Measurements from ENCODE around the gene STPG1. TPM values are rescaled to one million over a fixed set of nuclear protein-coding genes. Genes with fewer than 3 reads are reported as not detected.

Gene STPG1
- polyA plus RNA-seq, 1 donor, result 5.7 TPM

DNA sequence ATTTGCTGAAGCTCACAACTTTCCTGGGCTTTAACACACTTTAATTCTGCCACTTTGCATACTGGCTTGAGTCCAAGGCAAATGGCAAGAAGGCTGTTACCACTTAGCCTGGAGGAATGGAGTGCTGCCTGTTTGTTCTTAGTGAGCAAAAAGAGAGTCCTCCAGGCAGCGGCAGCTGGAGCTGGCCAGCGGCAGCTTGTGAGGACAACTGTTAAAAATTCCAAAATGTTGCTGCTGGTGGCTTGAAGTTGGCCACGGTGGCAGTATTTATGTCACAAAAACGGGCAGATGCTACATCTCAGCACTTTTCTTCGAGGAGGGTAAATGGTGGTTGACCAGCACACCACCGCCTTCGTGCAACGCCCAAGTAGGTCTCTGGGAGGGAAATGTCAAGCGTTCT is 27.3 kb downstream of the STPG1 start:
- no peak overlapping the region for H3K27ac ChIP-seq (ENCODE audit: low read length)
- H3K4me3 ChIP-seq (ENCODE audit: low read length), result no peak overlapping the region
- no CpG with 5 or more reads among the region's 9 CpGs for WGBS (ENCODE audit: insufficient coverage, low lambda C conversion rate)
- H3K36me3 ChIP-seq (ENCODE audit: control insufficient read depth, insufficient read depth, low read length), result peaks cover 5% of the 10 kb centered on the region
- no peaks in the 10 kb centered on the region for H3K27me3 ChIP-seq (ENCODE audit: control insufficient read depth, insufficient read depth, low read length)
- H3K9me3 ChIP-seq (ENCODE audit: control insufficient read depth, low read depth, low read length), result no peaks in the 10 kb centered on the region
- no peak for DNase-seq
- H3K4me1 ChIP-seq (ENCODE audit: control insufficient read depth, insufficient read depth, low read length), result no peaks in the 10 kb centered on the region

DNA sequence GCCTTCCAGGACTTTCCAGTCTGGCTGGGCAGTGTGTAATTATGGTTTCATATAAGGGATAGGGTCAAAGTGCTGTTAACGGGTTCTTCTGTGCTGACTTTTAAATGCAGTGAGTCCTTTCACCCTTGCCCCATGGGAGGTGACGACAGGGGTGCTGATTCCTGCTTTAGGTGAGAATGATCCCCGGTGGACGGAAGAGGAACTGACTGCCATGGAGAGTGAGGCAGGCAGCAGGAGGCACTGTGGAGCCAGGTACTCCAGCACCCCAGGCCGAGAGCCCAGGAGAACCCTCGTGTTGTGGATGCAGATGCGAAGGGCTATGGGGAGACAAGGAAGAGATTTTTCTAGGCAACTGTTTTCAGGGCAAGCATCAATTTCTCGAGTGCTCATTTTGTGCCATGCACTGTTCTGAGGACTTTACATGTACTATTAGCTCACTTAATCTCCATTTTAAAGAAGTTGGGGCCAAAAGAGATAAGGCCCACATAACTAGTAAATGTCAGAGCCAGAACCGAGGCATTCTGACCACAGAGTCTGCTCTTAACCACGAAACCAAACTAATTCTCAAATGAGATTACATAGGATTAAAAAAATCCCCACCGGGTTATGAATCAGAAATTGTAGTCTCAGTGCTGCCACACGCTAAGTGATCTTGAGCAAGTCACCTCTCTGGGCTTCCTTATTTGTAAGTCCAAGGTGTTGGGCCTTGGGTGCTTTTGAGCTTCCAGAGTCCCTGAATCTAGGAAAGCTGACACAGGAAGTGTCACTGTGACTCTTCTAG is 28.2 kb downstream of the STPG1 start:
- Histone ChIP-seq H3K27me3 (ENCODE audit: control insufficient read depth, insufficient read depth, low read length) (no peaks in the 10 kb centered on the region), H3K36me3 (ENCODE audit: control insufficient read depth, insufficient read depth, low read length) (peaks cover 5% of the 10 kb centered on the region), H3K27ac (ENCODE audit: low read length) (no peak overlapping the region), H3K4me3 (ENCODE audit: low read length) (no peak overlapping the region), H3K9me3 (ENCODE audit: control insufficient read depth, low read depth, low read length) (no peaks in the 10 kb centered on the region), H3K4me1 (ENCODE audit: control insufficient read depth, insufficient read depth, low read length) (no peaks in the 10 kb centered on the region)
- WGBS (ENCODE audit: insufficient coverage, low lambda C conversion rate), result 100% methylated on average over 3 of the region's 12 CpGs
- DNase-seq, result no peak

DNA sequence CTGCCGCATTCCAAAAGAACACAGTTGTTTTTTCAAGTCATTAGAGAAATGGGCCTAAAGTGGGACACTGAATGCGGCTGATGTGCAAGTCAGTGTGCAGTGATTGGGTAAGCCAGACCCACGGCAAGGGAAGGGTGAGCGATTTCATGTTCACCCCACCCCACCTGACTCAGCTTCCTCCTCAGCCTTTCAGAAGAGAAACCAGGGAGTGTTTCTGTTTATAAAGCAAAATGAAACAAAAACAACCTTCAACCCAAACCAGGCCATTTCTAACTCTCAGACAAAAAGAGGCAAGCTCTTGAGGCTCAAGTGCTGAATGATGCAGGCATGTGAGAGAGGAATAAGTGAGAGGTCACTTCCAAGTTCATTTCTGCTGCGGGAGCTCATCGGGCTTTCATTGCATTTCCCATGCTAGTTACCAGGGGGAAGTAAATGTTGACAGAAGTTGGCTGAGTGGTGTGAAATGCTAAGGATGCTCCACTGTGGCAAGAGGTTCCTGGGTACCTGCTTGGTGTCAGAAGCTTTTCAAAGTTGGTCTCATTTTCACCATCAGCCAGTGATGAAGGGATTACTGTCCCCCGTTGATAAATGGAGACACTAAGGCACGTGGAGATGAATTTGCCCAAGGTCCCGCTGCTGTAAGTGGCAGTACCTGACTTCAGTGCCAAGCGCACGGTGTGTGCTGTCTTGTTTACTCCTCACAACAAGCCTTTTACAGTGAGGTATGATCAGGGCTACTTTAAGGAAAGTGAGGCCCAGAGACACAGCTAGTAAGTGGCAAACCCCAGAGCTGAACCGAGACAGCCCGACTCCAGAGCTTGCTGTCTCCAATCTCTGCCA is 29.1 kb downstream of the STPG1 start:
- DNase-seq, result no peak
- Histone ChIP-seq H3K9me3 (ENCODE audit: control insufficient read depth, low read depth, low read length) (no peaks in the 10 kb centered on the region), H3K4me3 (ENCODE audit: low read length) (no peak overlapping the region), H3K27me3 (ENCODE audit: control insufficient read depth, insufficient read depth, low read length) (no peaks in the 10 kb centered on the region), H3K36me3 (ENCODE audit: control insufficient read depth, insufficient read depth, low read length) (peaks cover 5% of the 10 kb centered on the region), H3K27ac (ENCODE audit: low read length) (no peak overlapping the region), H3K4me1 (ENCODE audit: control insufficient read depth, insufficient read depth, low read length) (no peaks in the 10 kb centered on the region)
- no CpG with 5 or more reads among the region's 13 CpGs for WGBS (ENCODE audit: insufficient coverage, low lambda C conversion rate)

DNA sequence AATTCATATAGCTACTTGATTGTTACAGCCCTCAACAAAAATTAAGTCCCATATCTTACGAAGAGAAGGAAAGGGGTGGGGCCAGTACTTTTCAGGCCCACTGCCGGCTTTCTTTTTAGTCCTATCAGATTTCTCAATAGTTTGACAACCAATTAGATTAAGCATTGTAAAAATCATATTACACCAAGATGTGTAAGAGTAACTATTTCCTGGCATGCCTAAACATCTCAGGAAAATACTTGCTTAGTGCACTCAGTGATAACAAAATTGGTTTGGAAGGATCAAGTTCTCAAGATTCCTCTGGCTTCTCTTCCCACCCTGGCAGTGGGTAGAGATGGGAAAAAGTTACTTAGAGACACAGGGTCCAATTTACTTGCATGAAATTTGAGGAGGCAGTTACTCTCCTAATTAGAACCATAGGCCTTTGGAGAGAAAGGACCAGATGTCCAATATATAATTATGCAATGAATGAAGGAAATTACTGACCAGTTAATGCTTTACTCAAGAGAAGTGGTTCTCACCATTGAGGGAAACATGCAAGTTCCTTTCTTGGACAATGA is 30.1 kb downstream of the STPG1 start:
- Histone ChIP-seq H3K27me3 (ENCODE audit: control insufficient read depth, insufficient read depth, low read length) (no peaks in the 10 kb centered on the region), H3K9me3 (ENCODE audit: control insufficient read depth, low read depth, low read length) (no peaks in the 10 kb centered on the region), H3K4me3 (ENCODE audit: low read length) (no peak overlapping the region), H3K36me3 (ENCODE audit: control insufficient read depth, insufficient read depth, low read length) (peaks cover 7% of the 10 kb centered on the region), H3K27ac (ENCODE audit: low read length) (no peak overlapping the region), H3K4me1 (ENCODE audit: control insufficient read depth, insufficient read depth, low read length) (no peaks in the 10 kb centered on the region)
- no CpG with 5 or more reads among the region's 2 CpGs for WGBS (ENCODE audit: insufficient coverage, low lambda C conversion rate)
- DNase-seq, result no peak

DNA sequence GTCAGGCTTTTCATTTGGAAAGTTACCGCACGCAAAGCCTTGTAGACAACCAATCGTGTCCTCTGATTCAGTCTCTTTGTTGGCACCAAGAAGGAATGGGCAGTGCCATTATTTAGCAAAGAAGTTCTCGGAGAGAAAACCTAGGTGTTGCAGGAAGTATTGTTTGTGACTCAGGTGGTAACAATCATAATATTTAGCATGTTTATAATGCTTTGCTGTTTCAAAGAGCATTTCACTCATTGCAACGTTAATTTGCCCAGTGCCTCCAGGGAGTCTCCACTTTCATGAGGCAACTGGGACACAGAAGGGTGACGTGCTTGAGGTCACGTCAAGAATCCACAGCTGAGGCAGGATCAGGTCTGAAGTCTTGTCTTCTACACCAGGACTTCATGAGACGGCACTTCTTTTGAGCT is 31.4 kb downstream of the STPG1 start:
- H3K9me3 ChIP-seq (ENCODE audit: control insufficient read depth, low read depth, low read length), result no peaks in the 10 kb centered on the region
- H3K4me3 ChIP-seq (ENCODE audit: low read length), result no peak overlapping the region
- WGBS (ENCODE audit: insufficient coverage, low lambda C conversion rate), result 100% methylated on average over 1 of the region's 8 CpGs
- no peaks in the 10 kb centered on the region for H3K27me3 ChIP-seq (ENCODE audit: control insufficient read depth, insufficient read depth, low read length)
- no peak overlapping the region for H3K27ac ChIP-seq (ENCODE audit: low read length)
- H3K4me1 ChIP-seq (ENCODE audit: control insufficient read depth, insufficient read depth, low read length), result no peaks in the 10 kb centered on the region
- DNase-seq, result no peak
- peaks cover 10% of the 10 kb centered on the region for H3K36me3 ChIP-seq (ENCODE audit: control insufficient read depth, insufficient read depth, low read length)

DNA sequence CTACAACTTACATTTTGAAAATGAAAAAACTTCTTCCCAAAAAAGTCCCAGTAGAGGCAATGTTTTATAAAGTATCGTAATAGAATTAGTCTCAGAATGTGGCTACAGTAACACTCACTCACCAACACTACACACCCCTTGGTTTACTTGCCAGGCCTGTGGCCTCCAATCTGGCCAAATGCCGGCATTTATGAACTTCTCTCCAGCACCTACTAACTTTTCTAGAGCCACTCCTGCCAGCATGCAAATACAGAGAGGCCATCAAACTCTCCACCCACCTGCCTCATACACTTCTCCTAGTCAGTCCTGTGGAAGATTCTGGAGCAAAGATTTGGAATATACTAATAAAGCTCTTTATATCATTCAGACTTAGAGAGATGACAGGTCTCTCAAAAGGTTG is 32.3 kb downstream of the STPG1 start:
- Histone ChIP-seq H3K27me3 (ENCODE audit: control insufficient read depth, insufficient read depth, low read length) (no peaks in the 10 kb centered on the region), H3K36me3 (ENCODE audit: control insufficient read depth, insufficient read depth, low read length) (peaks cover 10% of the 10 kb centered on the region), H3K4me1 (ENCODE audit: control insufficient read depth, insufficient read depth, low read length) (no peaks in the 10 kb centered on the region), H3K9me3 (ENCODE audit: control insufficient read depth, low read depth, low read length) (no peaks in the 10 kb centered on the region), H3K27ac (ENCODE audit: low read length) (no peak overlapping the region), H3K4me3 (ENCODE audit: low read length) (no peak overlapping the region)
- no CpG with 5 or more reads among the region's 2 CpGs for WGBS (ENCODE audit: insufficient coverage, low lambda C conversion rate)
- no peak for DNase-seq

DNA sequence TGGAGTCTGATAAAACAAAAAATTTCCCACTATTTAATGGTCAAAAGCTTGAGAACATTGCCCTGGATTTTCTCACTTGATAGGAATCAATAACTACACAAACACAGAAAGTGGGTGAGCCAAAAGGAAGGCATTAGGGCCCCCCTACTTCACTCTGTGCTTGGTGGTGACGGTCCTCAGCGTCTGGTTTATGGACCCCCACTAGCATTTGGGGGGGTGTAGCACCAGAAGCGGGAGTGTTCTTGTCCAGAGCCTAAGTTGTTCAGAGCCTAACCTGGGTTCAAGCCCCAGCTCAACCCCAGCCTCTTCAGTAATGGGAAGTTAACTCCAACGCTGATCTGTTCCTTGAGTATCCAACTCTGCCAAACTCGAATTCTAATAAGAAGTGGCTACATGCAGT is 33.1 kb downstream of the STPG1 start:
- H3K27me3 ChIP-seq (ENCODE audit: control insufficient read depth, insufficient read depth, low read length), result no peaks in the 10 kb centered on the region
- no peak for DNase-seq
- H3K9me3 ChIP-seq (ENCODE audit: control insufficient read depth, low read depth, low read length), result no peaks in the 10 kb centered on the region
- H3K4me1 ChIP-seq (ENCODE audit: control insufficient read depth, insufficient read depth, low read length), result no peaks in the 10 kb centered on the region
- no peak overlapping the region for H3K27ac ChIP-seq (ENCODE audit: low read length)
- no CpG with 5 or more reads among the region's 5 CpGs for WGBS (ENCODE audit: insufficient coverage, low lambda C conversion rate)
- peaks cover 10% of the 10 kb centered on the region for H3K36me3 ChIP-seq (ENCODE audit: control insufficient read depth, insufficient read depth, low read length)
- H3K4me3 ChIP-seq (ENCODE audit: low read length), result no peak overlapping the region

DNA sequence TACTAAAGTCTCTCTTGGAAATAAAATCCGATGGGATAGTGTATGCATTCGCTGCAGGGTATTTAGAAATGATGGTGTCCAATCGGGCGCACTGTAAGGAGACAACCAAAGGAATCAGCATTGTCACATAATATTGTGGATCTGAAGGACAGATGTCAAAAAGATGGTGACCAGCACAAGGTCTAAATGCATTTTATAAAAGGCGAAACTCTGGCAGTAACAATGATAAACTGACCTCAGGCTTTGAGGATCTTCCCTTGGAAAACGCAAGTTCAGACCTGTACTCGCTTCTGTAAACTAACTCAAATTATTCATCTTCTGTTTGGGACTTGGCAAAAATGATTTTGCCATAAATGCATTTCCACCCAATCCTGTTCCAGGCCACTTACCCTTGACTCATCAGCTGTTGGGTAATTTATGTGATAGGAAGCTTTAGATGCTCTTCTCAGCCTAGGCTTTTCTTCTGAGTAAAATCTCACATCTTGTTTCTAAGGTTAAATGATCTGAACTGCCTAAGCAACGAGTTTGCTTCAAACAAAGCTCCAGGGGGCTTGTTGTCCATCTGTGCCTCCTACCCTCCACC is 33.8 kb downstream of the STPG1 start:
- no peaks in the 10 kb centered on the region for H3K9me3 ChIP-seq (ENCODE audit: control insufficient read depth, low read depth, low read length)
- H3K4me3 ChIP-seq (ENCODE audit: low read length), result no peak overlapping the region
- peaks cover 10% of the 10 kb centered on the region for H3K36me3 ChIP-seq (ENCODE audit: control insufficient read depth, insufficient read depth, low read length)
- WGBS (ENCODE audit: insufficient coverage, low lambda C conversion rate), result 11% methylated on average over 1 of the region's 8 CpGs
- H3K4me1 ChIP-seq (ENCODE audit: control insufficient read depth, insufficient read depth, low read length), result no peaks in the 10 kb centered on the region
- H3K27ac ChIP-seq (ENCODE audit: low read length), result no peak overlapping the region
- DNase-seq, result no peak
- H3K27me3 ChIP-seq (ENCODE audit: control insufficient read depth, insufficient read depth, low read length), result no peaks in the 10 kb centered on the region

DNA sequence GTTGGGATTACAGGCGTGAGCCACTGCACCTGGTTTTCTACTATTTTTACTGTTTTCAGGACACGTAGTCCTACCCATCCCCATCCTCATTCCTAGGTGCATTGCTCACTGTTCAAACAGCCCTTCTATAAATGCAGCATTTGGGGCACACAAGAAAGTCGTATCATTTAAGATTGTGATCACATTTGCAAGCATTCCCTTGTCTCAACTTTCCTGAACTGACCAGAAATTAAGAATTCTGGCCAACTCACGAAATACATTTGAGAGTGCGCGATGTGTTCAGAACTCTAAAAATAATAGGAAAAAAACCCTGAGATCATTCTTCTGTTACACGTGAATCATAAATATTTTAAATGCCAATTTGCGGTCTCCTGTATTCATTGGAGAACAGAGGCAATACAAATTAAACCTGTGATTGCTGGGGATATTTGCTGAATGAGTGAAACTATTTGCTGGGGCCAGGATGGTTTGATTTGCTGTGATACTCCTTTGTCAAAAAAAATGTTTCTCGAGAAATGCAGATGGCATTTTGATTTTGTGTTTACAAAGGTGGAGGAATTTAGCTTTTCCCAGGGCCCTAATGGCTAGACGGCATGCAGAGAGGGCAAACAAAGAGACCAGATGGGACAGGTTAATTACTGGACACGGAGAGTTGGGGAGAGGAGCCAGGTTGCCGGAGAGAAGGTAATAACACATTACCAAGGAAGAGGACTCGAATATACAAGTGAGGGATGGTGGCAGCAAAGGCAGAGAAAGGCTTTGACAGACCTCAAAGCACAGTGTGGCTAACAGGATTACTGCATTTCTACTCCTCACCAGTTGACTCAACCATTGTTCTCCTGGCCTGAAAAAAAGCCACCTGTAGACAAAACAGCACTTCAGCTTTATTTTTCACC is 38.4 kb downstream of the STPG1 start:
- Histone ChIP-seq H3K36me3 (ENCODE audit: control insufficient read depth, insufficient read depth, low read length) (peaks cover 6% of the 10 kb centered on the region), H3K4me1 (ENCODE audit: control insufficient read depth, insufficient read depth, low read length) (no peaks in the 10 kb centered on the region), H3K27ac (ENCODE audit: low read length) (no peak overlapping the region), H3K27me3 (ENCODE audit: control insufficient read depth, insufficient read depth, low read length) (no peaks in the 10 kb centered on the region), H3K4me3 (ENCODE audit: low read length) (no peak overlapping the region), H3K9me3 (ENCODE audit: control insufficient read depth, low read depth, low read length) (no peaks in the 10 kb centered on the region)
- WGBS (ENCODE audit: insufficient coverage, low lambda C conversion rate), result 92% methylated on average over 4 of the region's 13 CpGs
- no peak for DNase-seq
